Measurements from ENCODE around the gene RAB31.
"Not testable (repeated sequence)": the region's sequence is repeated elsewhere in the genome, so short reads cannot be mapped to it uniquely, and the experiment has no call there.

The RAB31 gene

GRCh38 chr18:9842448-9842847, 134.3 kb downstream of the RAB31 start:
- DNase-seq (ENCODE audit: low spot score), result no peak

GRCh38 chr18:9845256-9845655, 137.2 kb downstream of the RAB31 start:
- DNase-seq (ENCODE audit: low spot score), result no peak

- DNase-seq (ENCODE audit: low spot score), result no peak
Measured at GRCh38 chr18:9846162-9846925, 138.2 kb downstream of the RAB31 start.

GRCh38 chr18:9848170-9848879, 140.2 kb downstream of the RAB31 start:
- DNase-seq (ENCODE audit: low spot score), result no peak

GRCh38 chr18:9849407-9850283, 141.5 kb downstream of the RAB31 start:
- DNase-seq (ENCODE audit: low spot score), result no peak

- DNase-seq (ENCODE audit: low spot score), result no peak
Measured at GRCh38 chr18:9850309-9850708, 142.2 kb downstream of the RAB31 start.

GRCh38 chr18:9851511-9851910, 143.4 kb downstream of the RAB31 start:
- no peak for DNase-seq (ENCODE audit: low spot score)

GRCh38 chr18:9852266-9853081, 144.4 kb downstream of the RAB31 start:
- no peak for DNase-seq (ENCODE audit: low spot score)

GRCh38 chr18:9854801-9855676, 146.9 kb downstream of the RAB31 start:
- DNase-seq (ENCODE audit: low spot score), result no peak

- DNase-seq (ENCODE audit: low spot score), result no peak
Measured at GRCh38 chr18:9855681-9856080, 147.6 kb downstream of the RAB31 start.

- DNase-seq (ENCODE audit: low spot score), result no peak
Measured at GRCh38 chr18:9856092-9856491, 148.0 kb downstream of the RAB31 start.

GRCh38 chr18:9857479-9857998, 149.4 kb downstream of the RAB31 start:
- not testable (repeated sequence) for DNase-seq (ENCODE audit: low spot score)

- no peak for DNase-seq (ENCODE audit: low spot score)
Measured at GRCh38 chr18:9858642-9859041, 150.5 kb downstream of the RAB31 start.

GRCh38 chr18:9859232-9859631, 151.1 kb downstream of the RAB31 start:
- no peak for DNase-seq (ENCODE audit: low spot score)

- no peak for DNase-seq (ENCODE audit: low spot score)
Measured at GRCh38 chr18:9860682-9861081, 152.6 kb downstream of the RAB31 start.

- no peak for DNase-seq (ENCODE audit: low spot score)
Measured at GRCh38 chr18:9861157-9861556, 153.1 kb downstream of the RAB31 start.

- DNase-seq (ENCODE audit: low spot score), result no peak
Measured at GRCh38 chr18:9861933-9862332, 153.8 kb downstream of the RAB31 start.

- no peak for DNase-seq (ENCODE audit: low spot score)
Measured at GRCh38 chr18:9862686-9863085, 154.6 kb downstream of the RAB31 start.

- no peak for DNase-seq (ENCODE audit: low spot score)
Measured at GRCh38 chr18:9863282-9863681, 155.2 kb downstream of the RAB31 start.

GRCh38 chr18:9865764-9866490, 157.8 kb downstream of the RAB31 start:
- DNase-seq (ENCODE audit: low spot score), result no peak
